Measurements from ENCODE around the gene DOCK8.

DNA sequence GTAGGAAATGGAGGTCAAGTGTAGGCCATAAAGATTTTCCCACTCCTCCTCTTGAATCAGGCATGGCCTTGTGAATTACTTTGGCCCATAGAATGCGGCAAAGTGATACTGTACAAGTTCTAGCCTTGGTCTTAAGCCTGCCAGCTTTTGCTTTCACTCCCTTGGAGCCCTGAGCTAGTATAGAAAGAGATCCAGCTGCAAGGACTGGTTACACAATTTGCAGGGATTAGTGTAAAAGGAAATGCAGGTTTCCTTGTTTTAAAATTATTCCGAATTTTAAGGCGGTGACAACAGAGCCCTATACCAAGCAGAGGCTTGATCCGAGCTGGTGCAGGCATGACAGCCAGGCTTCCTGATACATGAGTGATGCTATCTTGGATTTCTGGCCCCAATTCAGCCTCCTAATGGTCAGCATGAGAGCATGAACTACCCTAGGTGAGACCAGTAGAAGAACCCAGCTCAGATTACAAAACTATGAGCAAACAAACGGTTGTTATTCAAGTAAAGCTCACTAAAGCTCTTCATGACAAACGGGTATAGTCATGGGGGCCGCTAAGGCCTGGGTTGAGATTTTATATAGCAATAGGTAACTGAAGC is 257.9 kb downstream of the DOCK8 start:
- TF ChIP-seq EZH2 (IDR thresholded peaks at IDR 0.05; ENCODE audit: insufficient read depth, low read length), result no peak
- TF ChIP-seq, protein P1, sequence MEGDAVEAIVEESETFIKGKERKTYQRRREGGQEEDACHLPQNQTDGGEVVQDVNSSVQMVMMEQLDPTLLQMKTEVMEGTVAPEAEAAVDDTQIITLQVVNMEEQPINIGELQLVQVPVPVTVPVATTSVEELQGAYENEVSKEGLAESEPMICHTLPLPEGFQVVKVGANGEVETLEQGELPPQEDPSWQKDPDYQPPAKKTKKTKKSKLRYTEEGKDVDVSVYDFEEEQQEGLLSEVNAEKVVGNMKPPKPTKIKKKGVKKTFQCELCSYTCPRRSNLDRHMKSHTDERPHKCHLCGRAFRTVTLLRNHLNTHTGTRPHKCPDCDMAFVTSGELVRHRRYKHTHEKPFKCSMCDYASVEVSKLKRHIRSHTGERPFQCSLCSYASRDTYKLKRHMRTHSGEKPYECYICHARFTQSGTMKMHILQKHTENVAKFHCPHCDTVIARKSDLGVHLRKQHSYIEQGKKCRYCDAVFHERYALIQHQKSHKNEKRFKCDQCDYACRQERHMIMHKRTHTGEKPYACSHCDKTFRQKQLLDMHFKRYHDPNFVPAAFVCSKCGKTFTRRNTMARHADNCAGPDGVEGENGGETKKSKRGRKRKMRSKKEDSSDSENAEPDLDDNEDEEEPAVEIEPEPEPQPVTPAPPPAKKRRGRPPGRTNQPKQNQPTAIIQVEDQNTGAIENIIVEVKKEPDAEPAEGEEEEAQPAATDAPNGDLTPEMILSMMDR (IDR thresholded peaks at IDR 0.05; ENCODE audit: insufficient read depth, low read depth, low read length), result no peak
